Measurements from ENCODE around the gene HPCAL1.

Gene HPCAL1

DNA sequence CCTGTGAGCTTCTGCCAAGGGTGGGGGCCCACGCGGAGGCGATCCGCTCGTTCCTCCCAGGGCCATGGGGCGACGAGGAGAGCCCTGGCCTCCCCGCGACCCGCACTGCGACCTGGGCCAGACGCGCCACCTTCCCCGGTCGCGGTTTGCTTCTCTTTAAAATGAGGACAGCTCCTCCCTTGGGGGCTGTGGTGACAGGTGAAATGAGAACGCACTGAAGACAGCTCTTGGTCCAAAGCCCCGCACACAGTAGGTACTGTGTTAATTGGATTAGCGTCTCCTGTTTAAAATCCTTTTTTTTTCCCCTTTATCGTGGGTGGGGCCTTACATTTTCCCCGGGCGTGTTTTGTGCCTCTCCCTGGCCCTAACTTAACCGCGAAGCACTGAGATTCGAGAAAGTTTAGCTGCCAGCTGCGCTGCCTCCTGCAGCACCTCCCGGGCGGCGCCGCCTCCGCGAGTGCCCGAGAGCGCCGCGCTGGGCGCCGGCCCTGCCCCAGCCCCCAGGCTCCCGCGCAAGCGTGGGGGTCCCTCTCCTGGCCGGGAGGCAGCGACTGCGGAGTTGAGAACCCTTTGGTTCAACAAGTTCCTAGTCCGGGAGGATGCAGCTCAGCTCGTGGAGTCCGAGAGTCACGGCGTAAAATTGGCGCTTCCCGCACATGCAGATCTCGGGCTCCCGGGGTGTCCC, 1.1 kb downstream of the HPCAL1 start:
- no peak for DNase-seq (ENCODE audit: low spot score)

DNA sequence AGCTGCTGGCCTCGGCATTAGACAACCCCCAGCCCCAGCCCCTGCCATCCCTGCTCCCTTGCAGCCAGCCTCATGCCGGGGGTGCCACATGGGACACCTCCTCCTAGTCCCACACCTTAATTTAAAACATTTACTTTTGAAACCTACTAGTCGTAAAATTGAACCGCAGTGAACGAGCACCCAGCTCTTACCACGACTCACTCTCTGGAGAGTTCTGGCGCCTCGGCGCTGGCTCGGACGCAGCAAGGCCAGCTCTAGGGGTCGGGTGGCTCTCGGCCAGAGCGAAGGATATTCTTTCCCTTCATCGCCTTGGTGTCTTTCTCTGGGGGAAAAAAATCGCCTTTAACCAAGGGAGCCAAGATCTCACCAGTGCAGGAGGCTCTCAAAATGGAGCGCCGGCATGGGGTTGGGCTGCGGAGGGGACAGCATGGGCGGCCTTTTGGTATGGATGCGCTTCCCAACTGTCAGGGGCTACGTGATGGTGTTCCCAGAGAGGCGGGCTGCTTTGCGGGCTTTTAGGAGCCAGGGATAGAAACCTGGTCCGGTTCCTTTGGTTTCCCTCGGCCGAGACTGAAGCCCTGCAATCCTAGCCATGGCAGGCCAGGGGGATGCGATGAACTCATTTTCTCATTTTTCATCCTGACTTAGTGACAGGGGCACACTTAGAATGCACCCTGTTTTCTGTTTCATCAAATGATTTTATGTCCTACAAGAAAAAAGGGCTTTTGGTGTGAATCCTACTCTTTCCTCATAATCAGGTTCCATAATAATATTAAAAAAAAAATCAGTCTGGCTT, 2.0 kb downstream of the HPCAL1 start:
- DNase-seq (ENCODE audit: low spot score): no peak

DNA sequence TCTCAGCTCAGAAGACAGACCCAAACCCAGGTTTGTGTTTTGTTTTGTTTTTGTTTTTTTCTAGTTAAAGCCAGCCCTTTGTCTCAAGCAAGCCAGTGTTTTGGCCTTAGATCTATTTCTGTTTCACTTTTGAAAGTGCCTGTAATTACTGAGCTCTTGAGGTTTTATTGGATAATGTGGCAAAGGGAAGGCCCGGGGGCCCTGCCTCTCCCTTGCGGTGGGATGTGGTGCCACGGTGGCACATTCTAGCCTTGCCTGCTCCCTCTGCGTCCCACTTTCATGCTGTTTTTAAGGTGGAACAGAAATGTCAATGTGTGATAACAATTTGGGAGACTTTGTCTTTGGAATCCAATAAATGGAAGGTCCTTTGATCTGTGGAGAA, 2.5 kb downstream of the HPCAL1 start:
- DNase-seq (ENCODE audit: low spot score): no peak

DNA sequence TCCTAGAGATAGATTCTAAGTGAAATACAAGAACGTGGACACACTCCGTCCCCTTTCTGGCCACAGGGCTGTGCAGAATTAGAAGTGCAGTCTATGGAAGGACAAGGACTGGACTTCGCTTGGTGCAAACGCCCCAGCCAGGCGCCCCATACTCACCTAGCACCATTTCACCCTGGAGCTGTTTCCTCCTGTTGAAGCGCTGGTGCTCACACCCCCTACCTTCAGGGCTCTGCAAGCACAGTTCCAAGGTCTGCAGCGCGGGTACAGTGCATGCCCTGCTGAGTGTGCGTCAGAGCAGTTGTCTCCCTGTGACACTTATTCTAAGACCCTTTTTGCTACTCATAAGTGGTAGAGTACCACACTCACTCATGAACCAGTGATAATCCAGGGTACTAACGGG, 3.0 kb downstream of the HPCAL1 start:
- DNase-seq (ENCODE audit: low spot score): no peak

DNA sequence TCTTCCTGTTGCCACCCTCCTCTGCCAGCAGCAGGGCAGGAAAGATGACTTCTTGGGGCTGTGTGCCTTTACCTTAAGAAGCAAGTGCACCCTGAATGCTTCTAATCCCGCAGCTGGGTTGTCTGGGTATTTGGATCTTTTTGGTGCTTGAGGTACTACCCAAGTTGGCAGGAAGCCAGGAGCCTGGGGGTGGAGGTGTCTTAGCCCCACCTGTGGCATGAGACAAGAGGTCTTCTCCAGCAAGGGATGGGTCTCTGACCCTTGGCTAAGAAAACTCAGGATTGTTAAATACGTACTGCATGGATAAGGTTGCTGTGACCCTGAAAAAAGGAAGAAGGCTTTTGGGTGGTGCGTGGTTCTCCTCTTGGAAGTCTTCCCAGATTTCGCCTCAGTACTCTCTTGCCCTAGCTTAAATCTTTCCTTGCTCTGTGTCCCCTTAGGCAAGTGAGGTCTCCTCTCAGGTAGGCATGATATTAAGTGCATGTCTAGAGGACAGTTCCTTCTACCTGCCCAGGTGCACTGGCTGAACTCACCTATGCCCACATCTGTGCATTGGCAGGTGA, 4.3 kb downstream of the HPCAL1 start:
- no peak for DNase-seq (ENCODE audit: low spot score)

DNA sequence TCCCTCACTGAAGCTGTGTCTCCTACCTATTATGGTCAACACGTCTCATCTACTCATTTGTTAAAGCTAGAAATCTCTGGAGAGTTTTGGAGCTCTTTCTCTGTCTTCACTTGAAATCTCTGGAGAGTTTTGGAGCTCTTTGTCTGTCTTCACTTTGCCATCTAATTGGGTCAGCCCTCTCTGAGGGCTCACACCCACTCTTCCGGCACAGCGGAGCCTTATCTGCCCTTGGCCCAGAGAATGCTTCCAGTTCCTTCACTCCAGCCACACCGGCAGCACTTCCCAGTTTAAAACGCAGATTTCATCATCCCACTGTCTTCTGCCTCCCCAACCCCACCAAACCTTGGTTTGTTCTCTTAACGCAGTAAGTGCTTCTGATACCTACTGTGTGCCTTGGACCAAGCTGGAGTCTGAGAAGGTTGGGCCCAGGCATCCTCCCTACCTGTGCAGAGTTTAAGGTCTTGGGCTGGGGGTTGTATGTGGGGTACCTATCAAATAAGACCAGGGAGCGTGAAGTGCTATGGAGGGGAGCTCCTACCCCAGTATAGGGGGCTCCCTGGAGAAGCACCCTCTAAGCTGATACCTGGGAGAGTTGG, 5.0 kb downstream of the HPCAL1 start:
- no peak for DNase-seq (ENCODE audit: low spot score)

DNA sequence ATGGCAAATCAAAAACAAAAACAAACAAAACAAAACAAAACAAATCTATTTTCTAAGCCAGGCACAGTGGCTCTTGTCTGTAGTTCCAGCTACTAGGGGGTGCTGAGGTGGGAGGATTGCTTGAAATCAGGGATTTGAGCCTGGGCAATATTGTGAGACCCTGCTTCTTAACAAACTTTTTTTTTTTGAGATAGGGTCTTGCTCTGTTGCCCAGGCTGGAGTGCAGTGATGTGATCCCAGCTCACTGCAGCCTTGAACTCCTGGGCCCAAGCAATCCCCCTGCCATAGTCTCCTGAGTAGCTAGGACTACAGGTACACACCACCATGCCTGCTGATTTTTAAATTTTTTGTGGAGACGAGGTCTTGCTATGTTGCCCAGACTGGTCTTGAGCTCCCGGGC, 6.2 kb downstream of the HPCAL1 start:
- DNase-seq (ENCODE audit: low spot score): no peak

DNA sequence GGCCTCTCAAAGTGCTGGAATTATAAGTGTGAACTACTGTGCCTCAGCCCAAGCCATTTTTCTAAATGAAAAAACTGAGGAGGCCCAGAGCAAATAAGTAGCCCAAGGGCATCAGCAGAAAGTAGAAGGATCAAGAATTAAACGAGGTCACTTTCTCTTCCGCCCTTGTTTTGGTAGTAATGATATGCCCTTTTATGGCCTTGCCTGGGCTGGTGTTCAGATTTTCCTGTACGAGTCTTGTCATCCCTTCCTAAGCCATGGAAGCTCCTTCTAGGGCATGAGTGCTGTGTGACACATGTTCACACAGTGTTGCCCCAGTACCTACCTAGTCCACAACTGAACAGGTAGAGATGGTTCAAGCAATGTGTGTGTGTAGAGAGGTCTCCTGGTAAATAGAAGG, 6.6 kb downstream of the HPCAL1 start:
- DNase-seq (ENCODE audit: low spot score): no peak

DNA sequence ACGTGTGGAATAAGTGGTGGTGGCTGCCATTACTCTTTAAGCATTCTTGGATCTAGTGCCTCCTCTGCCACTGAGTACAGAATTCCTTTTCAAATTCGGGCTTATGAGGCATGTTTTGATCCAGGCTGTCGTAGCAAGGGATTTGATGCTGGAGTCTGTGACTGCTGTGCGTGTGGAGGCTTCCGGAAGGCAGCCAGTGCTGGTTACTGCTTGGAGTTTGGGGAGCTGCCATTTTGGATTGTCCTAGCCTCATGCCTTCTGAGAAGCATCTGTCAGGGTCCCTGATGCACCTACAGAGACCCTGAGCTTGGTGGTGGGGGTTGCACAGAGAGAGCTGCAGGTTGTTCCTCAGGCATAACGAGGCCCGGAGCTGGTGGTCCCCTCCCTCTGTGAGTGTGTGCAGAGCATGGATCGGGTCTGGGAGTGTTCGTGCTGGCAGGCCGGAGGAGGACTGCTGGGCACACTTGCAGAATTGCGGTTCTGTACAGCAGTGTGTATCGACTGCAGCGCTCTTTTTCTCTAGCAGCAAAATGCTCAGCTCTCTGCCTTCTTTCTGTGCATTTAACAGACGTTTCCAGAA, 7.7 kb downstream of the HPCAL1 start:
- no peak for DNase-seq (ENCODE audit: low spot score)

DNA sequence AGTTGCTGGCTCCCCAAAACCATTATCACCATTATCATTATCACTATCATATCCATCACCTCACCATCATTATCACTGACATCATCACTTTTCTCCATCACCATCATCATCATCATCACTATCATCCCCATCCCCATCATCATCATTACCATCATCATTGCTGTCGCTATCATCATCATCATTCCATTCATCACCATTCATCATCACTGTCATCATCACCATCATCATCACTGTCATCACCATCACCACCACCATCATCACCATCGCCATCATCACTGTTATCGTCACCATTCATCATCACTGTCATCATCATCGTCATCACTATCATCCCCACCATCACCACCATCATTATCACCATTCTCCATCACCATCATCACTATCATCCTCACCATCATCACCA, 9.0 kb downstream of the HPCAL1 start:
- DNase-seq (ENCODE audit: low spot score): no peak

DNA sequence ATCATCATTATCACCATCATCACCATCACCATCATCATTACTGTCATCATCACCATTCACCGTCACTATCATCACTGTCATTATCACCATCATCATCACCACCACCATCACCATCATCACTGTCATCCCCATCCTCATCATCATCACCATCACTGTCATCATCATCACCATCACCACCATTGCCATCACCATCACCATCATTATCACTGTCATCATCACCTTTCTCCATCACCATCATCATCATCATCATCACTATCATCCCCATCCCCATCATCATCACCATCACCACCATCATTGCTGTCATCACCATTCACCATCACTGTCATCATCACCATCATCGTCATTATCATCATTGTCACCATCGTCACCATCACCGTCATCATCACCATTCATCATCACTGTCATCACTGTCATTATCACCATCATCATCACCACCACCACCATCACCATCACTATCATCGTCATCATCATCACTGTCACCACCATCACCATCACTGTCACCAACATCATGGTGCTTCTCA, 9.8 kb downstream of the HPCAL1 start:
- no peak for DNase-seq (ENCODE audit: low spot score)

DNA sequence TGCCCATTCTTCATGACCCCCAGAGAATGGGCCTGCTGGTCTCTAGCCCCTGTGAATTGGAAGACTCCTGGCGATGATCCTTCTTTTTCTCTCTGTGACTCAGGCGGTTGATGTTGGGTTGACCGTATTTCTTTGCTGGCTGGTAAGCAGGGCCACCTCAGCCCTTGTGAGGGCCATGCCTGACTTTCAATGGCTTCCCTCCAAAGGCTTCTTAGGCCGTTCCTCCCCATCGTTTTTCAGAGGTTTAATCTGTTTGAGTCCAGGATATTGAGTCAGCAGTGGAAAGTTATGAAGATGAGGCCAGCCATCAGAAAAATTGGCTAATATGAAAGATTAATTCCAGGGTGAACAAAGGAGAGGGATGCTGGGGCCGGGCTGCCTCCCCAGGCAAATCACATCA, 13.6 kb downstream of the HPCAL1 start:
- DNase-seq (ENCODE audit: low spot score): no peak

DNA sequence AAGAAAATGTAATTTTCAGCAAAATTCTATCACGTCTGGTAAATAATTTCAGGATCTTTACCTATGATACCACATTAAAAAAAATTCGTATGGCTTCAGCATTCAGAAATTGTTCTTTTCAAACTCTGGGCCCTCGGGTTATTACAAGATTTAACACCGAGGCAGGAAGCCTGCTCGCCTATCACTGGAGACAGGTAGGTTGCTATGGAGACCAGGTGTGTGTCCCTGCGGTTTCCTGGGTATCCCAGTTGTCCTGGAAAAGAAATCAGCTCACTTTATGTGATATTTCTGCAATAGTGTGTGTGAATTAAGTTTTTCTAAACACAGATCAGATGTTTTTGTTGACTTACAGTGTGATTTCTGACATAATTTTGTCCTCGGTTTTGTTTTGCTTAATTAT, 14.2 kb downstream of the HPCAL1 start:
- no peak for DNase-seq (ENCODE audit: low spot score)

DNA sequence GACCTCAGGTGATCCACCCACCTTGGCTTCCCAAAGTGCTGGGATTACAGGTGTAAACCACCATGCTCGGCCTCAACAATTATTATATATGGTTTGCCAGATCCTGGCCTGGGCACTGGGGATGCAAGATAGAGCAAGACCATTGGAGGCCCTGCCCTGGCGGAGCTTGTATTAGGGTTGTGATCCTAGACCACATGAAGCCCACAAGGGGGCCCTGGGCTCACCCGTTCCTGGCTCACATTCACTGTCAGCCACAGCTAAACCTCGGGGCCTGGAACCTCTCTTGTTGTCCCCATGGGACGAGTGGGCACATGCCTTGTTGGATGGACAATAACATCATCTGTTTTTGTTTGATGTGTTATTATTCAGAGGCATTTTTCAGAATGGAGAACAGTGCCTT, 14.9 kb downstream of the HPCAL1 start:
- no peak for DNase-seq (ENCODE audit: low spot score)

DNA sequence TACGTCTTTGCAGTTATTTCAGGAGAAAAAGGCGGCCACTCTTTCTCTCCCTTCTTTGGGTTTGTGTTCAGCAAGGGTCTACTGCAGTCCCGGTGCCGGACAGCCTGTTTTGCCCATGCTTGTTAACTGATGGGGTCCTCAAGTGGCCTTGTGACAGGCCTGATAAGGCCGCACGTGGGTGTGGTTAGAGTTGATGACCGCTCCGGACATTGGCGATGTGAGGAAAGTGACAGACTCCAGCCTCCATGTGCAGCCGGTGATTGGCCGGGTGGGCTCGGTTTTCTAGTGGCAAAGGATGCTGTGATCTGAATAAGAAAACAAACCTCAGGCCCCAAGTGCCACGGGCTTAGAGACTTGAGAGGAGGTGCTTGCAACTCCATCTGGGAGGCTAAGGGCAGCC, 15.6 kb downstream of the HPCAL1 start:
- no peak for DNase-seq (ENCODE audit: low spot score)

DNA sequence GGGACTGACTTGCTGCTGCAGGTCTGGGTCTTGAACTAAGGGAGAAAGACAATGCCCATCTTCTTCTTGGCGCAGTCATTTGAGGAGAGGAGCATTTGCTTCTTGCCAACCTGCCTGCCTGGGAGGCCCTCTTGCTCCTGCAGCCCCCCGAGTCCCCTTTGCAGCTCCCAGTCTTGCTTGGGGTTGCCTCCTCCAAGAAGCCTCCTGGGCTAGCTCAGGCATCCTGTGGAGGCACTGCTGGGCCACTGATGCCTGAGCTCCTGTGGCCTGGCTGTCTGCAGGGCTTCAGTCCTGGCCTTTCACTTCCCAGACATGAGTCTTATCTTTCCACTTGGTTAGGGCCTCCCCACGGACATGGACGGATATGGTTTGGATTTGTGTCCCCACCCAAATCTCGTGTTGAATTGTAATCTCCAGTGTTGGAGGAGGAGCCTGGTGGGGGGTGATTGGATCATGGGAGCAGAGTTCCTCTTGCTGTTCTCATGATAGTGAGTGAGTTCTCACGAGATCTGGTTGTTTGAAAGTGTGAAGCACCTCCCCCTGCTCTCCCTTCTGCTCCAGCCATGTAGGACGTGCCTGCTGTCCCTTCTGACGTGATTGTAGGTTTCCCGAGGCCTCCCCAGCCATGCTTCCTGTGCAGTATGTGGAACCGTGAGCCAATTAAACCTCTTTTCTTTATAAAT, 17.3 kb downstream of the HPCAL1 start:
- no peak for DNase-seq (ENCODE audit: low spot score)

DNA sequence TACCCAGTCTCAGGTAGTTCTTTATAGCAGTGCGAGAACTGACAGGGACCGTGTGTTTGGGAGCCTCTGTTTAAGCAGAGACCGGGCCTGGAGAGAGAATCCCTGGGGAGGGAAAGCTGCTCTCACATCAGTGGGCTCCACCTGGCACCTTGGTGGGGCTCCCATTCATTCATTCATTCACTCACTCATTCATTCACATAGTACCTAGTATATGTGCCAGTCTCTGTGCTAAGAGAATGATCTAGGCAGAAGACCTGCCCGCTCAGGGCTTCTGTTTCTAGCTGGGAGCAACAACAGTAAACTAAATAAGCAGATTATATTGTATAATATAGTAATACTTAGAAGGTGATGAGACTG, 17.8 kb downstream of the HPCAL1 start:
- no peak for DNase-seq (ENCODE audit: low spot score)

DNA sequence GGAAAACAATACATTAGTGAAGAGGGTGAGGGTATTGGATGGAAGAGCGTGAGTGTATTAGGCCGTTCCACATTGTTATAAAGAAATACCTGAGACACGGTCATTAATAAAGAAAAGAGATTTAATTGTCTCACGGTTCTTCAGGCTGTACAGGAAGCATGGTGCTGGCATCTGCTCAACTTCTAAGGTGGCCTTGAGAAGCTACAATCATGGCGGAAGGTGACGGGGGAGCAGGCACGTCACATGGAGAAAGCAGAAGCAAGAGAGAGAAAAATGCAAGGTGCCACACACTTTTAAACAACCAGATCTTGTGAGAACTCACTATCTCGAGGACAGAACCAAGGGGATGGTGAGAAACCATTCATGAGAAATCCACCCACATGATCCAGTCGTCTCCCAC, 18.2 kb downstream of the HPCAL1 start:
- DNase-seq (ENCODE audit: low spot score): no peak

DNA sequence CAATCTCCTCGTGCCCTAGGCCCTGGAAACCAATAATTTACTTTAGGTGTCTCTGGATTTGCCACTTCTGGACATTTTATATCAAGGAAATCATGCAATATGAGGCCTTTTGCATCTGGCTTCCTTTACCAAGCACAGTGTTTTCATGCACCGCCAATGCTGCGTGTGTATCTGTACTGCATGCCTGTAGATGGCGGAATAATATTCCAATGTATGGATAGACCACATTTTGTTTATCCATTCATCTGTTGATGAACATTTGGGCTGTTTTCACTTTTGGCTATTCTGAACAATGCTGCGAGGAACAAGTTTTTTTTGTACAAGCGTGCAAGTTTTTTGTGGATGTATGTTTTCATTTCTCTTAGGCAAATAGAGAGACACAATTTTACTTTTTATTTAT, 18.9 kb downstream of the HPCAL1 start:
- no peak for DNase-seq (ENCODE audit: low spot score)

DNA sequence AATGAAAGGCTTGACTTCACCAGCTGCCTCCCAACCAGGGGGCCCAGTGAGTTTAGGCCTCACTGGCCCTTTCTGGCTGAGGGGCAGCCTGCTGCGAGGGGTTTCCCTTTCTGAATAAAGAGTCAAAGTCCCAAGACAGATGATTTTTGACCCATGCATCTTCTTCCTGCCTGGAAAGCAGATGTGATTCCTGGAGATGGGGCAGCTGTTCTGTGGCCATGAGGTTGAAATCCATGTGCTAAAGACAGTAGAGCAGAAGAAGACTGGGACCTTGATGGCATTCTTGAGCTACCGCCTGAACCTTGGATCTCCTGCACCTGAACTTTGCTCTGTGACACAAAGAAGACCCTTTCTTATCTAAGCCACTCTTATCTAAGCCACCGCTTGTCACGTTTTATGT, 19.8 kb downstream of the HPCAL1 start:
- no peak for DNase-seq (ENCODE audit: low spot score)

DNA sequence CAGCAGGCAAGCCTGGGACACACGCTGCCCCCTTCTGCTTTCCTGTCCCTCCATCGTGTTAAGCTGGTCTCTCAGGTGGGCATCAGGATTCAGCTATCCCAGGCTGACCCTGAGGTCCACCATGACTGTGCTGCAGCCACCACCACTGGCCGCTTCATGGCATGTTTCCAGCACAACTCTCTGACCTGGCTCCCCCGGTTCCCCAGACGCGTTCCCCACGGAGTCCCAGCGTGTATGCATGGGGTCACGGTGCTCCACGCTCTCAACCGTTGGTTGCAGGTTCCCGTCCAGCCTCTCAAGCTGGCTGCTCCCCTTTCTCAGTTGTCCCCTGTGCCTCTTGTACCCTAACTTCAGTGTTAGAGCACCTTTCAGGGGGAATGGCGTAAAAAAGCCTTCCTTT, 20.3 kb downstream of the HPCAL1 start:
- no peak for DNase-seq (ENCODE audit: low spot score)

DNA sequence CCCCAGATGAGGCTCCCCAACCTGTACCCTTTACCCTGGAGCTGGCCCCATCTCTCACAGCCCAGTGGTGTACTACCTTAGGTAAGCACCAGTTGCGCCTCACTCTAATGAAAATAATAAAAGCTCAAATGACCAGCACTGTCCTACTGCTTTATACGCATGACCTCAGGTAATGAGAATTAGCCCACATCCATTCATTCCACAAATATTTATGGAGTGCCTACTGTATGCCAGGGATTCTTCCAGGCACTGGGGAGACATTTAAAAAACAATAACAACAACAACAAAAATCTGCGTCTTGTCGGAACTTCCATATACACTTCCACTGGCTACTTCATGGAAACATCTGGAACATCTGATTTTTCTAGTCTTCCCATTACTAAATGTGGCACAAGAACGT, 20.8 kb downstream of the HPCAL1 start:
- no peak for DNase-seq (ENCODE audit: low spot score)

Data from hematopoietic multipotent progenitor cell treated with erythropoietin and hydrocortisone succinate and interleukin-3 and kit ligand, for 17 days (in vitro differentiated cells).